Eye (tissue), 1 donor: ENCODE data around the gene FAM174C.
A peak's percentile ranks its signal among the peaks of the same experiment; 100 is the strongest.

Experiments
- DNase-seq: peaks from one replicate; pipeline ENCODE4 v3.0.0-alpha.2; 2015

Gene FAM174C

GRCh38 chr19:1251330-1252220 lies 23.8 kb upstream of the FAM174C start:
- peak; percentile 79 for DNase-seq

GRCh38 chr19:1252221-1252820 lies 23.0 kb upstream of the FAM174C start:
- peak; percentile 72 for DNase-seq

GRCh38 chr19:1252821-1253513 lies 22.4 kb upstream of the FAM174C start:
- DNase-seq, result peak; percentile 63

GRCh38 chr19:1253514-1254080 lies 21.7 kb upstream of the FAM174C start:
- DNase-seq, result no peak

- DNase-seq, result no peak
Observed at GRCh38 chr19:1254081-1254527, 21.2 kb upstream of the FAM174C start.

GRCh38 chr19:1254530-1255185 lies 20.7 kb upstream of the FAM174C start:
- no peak for DNase-seq

GRCh38 chr19:1255186-1256161 lies 19.9 kb upstream of the FAM174C start:
- DNase-seq, result peak; percentile 8

- no peak for DNase-seq
Observed at GRCh38 chr19:1256646-1257474, 18.5 kb upstream of the FAM174C start.

GRCh38 chr19:1257475-1258162 lies 17.7 kb upstream of the FAM174C start:
- peak; percentile 4 for DNase-seq

- DNase-seq, result no peak
Observed at GRCh38 chr19:1258163-1258492, 17.2 kb upstream of the FAM174C start.

GRCh38 chr19:1258707-1259205 lies 16.6 kb upstream of the FAM174C start:
- DNase-seq, result no peak

GRCh38 chr19:1259206-1259875 lies 16.0 kb upstream of the FAM174C start:
- peak; percentile 69 for DNase-seq

- DNase-seq, result peak; percentile 60
Observed at GRCh38 chr19:1259876-1260748, 15.2 kb upstream of the FAM174C start.

- DNase-seq, result peak; percentile 98
Observed at GRCh38 chr19:1260749-1261537, 14.4 kb upstream of the FAM174C start.

- DNase-seq, result no peak
Observed at GRCh38 chr19:1261538-1261797, 13.9 kb upstream of the FAM174C start.

GRCh38 chr19:1261798-1262622 lies 13.3 kb upstream of the FAM174C start:
- DNase-seq, result no peak
